Measurements from ENCODE around the gene SEC14L5.
A peak's percentile ranks its signal among the peaks of the same experiment; 100 is the strongest.

The SEC14L5 gene

DNA sequence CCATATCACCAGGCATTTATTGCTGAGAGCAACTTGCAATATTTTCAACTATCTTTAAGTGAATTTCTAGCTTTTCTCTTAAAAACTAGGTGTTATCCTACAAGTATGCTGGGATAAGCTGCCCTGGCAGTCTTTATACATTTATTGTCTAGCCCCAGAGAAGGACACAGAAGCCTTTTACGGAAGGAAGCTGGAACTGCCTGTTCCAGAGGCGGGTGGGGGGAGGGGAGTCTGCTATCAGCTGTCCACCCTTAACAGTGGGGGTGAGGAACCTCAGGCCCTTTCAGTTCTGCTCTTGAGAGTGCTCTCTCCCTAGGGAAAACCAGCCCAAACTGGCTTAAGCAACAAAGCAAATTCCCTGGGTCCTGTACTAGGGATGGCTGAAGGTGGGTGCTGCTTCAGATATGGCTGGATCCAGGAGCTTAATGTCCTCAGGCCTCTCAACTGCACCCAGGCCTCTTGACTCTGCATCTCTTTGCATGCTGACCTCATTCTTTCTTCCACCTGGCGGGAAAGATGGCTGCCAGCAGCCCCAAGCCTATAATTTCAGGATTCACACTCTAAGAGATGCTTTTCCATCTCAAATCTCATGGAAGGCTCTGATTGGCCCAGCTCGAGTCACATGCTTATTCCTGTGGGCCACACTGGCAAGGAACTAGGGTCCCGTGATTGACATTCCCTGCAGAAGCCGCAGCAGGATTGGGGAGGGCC lies 59.0 kb downstream of the SEC14L5 start:
- DNase-seq, result no peak

DNA sequence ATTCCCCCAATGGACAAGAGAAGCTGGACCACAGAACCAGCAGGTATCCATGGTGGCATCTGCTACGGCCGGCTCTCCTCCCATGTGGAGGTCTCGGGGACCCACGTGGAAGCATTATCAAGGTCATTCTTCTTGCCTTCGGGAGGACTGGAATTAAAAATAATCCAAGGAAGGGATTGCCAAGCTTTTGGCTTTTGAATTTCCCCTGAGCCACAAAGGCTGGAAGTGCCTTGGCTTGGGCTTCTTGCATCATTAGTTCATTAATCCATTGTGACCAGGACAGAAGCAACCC lies 59.5 kb downstream of the SEC14L5 start:
- DNase-seq, result no peak

DNA sequence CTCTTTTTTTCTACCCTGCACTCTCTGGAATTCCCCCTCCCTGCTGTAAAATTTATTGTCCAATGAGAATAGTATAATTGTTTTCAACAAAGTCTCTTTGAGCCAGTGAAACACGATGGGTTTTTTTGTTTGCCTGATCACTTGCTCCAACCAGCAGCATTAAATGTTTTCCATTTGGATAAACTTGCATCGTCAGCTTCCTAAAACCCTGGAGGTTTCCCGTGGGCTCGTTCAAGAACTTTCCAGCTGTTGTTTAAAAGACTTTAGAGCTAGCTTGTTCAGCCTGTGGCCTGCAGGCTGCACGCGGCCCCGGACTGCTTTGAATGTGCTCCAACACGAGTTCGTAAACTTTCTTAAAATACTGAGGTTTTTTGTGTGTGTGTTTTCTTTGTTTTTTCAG lies 60.7 kb downstream of the SEC14L5 start:
- no peak for DNase-seq

DNA sequence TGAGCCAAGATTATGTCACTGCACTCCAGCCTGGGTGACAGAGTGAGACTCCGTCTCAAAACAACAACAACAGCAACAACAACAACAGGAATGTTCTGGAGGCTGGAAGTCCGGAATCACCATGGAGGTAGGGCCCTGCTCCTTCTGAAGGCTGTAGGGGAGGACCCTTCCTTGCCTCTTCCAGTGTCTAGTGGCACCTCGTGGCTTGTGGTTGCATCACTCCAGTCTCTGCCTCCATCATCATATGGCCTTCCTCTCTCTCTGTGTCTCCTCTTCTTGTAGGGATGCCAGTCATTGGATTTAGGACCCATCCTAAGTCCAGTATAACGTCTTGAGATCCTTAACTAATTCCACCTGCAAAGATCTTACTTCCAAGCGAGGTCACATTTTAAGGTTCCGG lies 61.6 kb downstream of the SEC14L5 start:
- DNase-seq, result no peak

DNA sequence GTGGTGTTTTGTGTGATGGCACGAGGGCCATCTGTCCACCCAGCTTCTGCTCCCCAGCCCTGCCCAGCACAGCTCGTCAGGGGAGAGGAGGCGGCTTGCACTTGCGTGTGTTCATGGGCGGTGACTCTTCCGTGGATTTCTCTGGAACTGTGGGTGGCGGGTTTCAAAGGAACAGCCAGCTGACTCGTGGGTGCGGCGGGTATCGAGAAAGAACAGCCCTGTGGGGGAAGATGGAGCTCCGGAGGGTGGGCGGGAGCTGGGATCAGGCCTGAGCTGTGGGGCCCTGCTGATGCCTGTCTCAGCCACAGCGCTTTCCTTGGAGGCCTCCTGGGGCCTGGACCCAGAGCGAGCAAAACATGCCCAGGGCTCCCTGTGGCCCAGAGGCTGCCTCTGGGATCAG lies 62.4 kb downstream of the SEC14L5 start:
- no peak for DNase-seq

DNA sequence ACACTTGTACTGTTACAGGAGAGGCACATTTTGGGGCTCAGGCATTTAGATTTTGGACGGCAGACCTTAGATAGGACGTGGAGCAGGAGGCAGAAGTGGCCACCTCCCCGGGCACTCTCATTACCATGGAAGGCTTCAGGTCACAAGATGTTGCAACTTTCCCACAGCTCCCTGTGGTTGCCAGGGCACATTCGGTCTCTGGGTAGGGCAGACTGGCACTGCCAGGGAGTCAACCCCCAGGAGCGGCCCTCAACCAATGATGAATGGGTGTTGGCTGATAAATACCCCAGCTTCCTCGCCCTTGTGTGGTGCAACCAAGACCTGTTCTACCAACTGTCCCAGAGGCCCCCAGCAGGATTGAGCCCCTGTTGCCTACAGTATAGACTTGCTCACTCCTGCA lies 64.4 kb downstream of the SEC14L5 start:
- no peak for DNase-seq

DNA sequence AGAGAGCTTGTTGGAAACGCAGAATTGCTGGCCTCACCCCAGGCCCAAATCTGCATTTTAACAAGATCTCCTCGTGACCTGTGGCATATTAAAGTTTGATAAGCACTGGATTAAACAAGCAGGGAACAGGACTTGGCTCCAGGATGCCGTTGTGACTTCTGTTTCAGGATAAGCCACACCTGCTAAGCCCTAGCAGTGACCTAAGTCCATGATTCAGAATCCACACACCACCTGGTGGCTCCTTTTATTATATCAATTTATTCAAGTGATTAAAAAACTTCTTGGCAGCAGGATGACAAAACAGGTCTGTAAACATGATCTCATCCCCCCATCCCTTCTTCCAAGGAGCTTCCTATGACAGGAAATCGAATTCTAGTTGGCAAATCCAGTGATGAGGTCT lies 66.5 kb downstream of the SEC14L5 start:
- no peak for DNase-seq

DNA sequence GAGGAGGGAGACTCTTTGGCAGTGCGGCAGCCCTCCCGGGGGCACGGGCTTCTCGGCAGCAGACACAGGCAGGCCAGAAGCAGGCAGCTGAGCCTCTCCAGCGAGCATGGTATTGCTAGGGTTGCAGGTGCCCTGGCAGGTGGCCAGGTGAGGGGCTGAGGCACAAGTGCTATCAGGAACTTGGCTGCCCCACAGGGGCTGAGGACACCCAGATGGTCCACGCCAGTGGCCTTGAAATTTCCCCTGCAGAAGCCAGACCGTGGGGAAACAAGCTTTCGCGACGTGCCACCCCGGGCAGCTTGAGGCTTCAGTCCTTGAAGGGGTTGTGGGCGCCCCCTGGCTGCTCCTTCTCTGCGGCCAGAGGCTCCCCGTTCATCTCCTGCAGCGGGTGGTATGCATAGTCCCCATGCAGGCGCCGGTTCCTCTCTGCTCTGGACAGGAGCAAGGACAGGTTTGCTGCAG lies 67.1 kb downstream of the SEC14L5 start:
- no peak for DNase-seq

DNA sequence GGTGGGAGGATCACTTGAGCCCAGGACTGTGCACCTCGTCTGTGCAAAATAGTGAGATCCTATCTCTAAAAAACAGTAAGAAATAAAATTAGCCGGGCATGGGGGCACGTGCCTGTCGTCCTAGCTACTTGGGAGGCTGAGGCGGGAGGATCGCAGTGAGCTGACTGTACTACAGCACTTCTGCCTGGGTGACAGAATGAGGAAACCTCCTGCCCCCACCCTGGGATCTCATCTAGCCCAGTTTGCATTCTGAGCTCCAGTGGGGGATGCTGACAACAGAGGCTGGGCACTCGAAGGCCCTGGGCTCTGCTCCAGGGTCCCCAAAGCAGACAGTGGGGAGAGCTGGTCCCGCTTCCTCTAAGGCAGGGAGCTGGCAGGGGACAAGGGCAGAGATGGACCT lies 68.5 kb downstream of the SEC14L5 start:
- DNase-seq, result no peak

DNA sequence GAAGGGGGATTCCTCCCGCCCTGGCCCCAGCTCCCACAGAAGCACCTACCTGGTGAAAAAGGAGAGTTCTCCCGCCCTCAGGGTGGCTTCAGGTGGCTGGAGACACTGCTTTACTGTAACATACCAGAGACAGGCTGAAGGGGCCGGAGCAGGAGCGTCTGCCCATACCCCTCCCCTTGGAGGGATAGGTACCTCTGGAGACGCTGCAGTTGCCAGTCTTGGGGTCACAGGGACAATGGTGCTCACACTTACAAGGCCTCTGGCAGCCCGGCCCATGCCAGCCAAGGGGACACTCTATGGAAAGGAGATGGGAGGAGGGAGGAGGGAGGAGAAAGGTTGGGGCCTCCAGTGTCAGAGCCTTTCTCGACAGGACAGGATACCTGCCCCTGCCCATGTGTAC lies 69.0 kb downstream of the SEC14L5 start:
- DNase-seq, result no peak

DNA sequence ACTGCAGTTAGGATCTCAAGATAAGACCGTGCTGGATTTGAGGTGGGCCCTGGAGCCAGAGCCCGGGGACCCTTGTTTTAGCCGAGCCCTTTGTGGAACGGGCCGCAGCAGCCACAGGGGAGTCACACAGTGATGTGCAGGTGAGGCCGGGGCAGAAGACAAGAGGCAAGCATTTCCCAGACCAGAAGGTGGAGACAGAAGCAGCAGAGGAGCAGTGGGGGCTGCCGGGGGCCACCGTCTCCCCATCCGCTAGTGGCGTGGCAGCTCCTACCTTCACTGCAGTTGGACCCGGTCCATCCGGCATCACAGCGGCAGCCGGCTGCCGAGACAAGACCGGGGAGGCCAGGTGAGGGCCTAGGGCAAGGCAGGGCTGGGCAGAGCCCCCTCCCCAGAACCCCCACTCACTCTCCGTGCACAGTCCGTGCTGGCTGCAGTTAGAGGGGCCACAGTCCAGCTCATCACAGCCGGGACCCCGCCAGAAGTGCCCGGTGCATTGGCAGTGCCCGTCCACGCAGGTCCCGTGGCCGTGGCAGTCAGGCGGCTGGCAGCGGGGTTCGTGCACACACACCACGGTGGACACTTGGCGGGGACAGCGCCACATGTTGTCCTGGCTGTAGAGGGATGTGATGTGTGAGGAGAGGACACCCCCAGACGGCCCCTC lies 69.6 kb downstream of the SEC14L5 start:
- DNase-seq, result no peak

DNA sequence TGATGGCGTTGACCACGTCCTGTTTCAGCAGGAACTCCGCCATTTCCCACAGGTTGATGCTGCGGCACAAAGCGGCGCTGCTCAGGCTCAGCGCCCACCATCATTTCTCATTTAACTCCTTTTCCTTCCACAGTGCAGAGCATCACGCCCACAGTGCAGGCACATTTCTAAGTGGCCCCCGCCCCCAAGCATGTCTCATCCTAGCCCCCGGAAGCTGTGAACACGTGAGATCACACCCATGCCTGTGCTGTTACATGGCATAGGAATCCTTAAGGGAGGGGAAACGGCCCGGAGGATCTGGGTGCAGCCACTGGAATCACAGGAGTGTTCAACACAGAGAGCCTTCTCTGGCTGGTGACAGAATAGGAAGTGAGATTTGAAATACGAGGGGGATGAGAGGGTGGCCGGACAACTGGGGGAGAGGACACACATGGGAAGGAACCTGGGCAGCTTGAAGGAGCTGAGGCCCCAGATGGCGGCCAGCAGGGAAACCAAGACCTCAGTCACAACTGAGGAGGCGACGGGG lies 70.9 kb downstream of the SEC14L5 start:
- no peak for DNase-seq

DNA sequence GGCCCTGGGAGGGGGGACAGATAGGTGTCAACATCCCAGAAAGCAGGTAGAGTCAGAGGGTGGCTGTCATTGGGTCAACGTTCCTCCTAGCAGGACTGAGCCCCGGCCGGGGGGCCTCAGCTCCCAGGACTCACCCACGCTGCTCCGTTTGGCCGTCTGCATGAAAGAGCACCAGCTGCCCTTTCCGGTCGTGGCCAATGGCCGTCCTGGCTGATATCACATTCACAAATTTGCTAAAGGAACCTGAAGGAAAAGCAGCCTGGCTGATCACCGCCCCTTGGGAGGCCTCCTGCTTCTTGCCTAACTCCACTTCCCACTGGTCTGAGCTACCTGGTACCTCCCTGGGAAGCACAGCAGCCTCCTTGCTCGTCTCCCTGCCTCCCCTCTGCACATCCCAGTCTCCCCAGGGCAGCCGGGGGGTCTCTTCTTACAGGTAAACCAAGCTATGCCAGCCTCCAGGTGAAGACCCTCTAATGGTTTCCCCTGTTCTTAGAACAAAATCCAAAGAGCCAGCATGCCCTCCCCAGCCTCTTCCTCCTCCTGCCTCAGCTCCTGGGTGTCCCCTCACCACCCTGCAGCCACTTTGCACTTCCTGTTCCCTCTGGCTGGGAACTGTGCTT lies 72.2 kb downstream of the SEC14L5 start:
- DNase-seq, result no peak

DNA sequence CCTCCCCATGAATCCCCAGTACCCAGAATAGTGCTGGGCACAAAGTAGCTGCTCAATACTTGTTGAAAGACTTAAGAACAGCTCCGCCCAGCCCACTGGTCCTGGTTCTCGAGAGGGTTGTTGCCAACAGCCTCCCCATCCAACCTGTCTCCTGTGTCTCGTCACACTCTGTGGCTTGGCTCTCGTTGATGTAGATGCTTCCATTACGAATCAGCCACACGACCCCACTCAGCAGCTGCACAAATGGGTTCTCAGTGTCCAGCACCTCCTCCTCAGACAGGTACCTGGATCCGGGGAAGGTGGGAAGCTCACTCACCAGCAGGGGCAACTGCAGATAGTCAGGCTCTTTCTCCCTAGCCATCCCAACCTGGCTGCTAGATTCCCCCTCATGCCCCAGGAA lies 73.5 kb downstream of the SEC14L5 start:
- DNase-seq, result no peak

DNA sequence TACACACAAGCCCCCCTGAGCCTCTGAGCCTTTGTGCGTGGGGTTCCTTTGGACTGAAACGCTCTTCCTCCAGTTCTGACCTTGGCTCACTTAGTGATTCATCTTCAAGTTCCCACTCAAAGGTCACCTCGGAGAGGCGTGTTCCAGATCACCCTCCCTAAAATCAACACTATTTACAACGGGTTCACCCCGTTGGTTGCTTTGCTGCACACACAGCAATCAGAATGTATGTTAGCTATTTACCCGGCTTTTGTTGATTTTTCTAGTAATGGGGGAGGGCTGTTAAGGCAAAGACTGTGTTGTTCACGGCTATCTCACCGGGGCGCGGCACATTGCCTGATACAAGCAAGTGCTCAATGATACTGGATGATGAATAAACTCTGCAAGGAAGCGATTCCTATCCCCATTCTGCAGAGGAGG lies 74.6 kb downstream of the SEC14L5 start:
- no peak for DNase-seq

DNA sequence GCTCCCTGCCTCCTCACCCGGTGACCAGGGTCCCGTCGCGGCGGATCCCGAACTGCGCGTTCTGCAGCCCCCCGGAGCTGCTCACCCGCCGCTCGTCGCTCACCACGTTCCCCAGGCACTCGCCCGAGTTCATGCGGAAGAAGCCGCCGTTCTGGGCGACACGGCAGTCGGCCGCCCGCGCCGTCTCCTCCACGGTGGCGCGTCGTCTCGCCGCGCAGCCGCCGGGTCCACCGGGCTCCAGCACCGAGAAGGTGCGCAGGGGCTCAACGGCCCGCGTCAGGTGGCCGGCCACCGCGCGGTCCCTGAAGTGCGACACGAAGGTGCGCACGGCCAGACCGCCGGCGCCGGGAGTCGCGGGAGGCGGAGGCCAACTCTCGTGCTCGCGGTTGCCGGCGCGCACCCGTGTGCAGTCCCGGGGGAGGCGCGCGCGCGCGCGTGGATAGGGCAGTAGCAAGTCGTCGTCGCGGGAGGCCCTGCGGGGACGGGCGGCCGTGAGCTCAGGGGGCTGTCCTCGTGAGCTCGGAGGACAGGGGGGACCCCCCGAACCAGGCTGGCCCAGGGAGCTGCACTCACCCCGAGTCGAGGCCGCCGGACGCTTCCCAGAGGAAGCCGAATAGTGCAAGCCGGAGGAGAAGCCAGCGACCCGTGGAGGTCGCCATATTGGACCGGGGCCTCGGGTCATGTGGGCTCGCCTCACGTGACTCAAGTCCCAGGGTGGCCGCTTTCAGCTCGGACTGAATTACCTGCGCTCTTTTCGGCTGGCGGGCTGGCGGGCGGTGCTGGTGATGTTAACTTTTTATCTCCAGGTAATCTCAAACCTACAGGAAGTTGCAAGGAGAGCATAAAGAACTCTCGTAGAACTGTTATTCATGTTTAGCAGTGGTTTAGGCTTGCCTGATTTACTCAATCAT lies 75.4 kb downstream of the SEC14L5 start, which contains the start of gene NAGPA:
Gene NAGPA, minus strand, starts transcription at position 680 of the 911 bp plus-strand sequence. Its CDS starts 21 bp downstream, at position 659.
- peak; percentile 86 for DNase-seq

DNA sequence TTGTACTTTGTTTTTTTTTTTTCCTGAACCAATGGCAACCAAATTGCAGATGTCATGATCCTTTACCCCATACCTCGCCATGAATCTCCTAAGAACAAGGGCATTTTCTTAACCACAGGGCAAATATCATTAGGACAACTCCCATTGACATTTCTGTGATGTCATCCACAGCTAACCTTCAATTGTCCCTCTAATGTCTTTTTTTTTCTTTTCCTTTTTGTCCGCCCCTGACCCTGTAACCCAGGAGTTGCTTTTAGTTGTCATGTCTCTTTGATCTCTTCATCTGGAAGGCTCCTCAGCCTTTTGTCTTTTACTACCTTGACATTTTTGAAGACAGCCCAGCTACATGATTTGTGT lies 76.0 kb downstream of the SEC14L5 start:
- no peak for DNase-seq

DNA sequence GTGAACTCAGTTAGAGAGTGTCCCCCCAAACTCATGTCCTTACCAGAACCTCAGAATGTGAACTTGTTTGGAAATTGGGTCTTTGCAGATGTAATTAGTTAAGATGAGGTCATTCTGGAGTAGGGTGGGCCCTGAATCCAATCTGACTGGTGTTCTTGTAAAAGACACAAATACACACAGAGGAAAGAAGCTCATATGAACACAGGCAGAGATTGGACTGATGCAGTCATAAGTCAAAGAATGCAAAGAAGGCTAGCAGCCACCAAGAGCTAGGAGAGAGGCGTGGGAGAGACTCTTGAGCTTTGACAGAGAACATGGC lies 77.7 kb downstream of the SEC14L5 start:
- no peak for DNase-seq

DNA sequence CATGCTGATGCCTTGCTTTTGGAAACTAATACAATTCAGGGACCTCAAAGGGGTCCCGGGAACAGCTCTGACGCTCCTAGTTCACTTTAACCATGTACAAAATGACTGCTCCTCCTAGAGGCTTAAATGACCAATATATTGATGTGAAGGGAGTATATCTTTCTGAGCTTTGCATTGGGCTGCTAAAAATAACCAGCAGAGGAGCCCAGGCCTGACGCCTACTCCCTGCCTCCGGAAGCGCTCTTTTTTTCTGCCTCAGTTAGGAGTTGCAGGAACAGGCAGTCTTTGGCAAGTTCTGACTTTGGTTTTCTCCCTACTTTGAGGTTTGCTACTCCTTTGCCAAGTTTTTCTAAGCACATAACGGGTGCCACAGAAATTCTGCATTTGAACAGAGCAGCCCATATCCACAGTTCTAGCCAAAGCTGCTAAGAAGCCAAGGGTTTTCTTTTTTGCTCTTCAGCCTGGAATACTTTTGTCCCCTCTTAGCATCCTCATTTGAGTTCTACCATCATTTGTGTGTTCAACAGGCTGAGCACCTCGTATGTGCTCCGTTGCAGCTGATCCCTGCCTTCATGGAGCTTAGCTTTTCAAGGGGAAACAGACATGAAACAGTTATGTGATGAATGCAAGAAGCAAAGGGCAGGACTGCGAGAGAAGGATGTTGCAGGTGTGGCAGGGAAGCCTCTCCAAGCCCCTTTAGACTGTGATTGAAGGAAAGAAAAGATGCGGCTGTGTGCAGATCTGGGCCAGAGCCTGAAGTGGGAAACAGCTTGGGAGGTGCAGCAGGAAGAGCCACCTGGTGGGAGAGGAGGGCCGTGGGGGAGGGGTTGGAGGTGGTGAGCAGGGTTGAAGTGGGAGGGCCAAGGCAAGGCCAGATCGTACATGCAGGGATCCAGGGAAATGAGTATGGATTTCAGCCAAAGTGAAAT lies 78.4 kb downstream of the SEC14L5 start:
- no peak for DNase-seq

DNA sequence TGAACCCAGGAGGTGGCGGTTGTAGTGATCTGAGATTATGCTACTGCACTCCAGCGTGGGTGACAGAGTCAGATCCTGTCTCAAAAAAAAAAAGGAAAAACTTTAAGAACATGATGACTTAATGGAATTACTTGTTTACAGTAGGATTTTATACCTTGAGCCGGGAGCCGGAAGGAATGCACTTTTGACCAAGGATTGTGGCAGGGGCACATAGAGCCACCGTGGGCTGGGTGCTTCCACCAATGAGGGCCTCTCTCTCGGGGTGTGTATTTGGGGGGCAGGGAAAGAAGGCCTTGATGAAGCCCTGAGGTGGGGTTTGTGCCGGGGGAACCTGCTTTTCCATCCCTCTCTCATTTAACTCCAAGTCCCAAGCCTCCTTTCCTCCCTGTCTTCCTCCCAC lies 82.3 kb downstream of the SEC14L5 start:
- DNase-seq, result no peak

DNA sequence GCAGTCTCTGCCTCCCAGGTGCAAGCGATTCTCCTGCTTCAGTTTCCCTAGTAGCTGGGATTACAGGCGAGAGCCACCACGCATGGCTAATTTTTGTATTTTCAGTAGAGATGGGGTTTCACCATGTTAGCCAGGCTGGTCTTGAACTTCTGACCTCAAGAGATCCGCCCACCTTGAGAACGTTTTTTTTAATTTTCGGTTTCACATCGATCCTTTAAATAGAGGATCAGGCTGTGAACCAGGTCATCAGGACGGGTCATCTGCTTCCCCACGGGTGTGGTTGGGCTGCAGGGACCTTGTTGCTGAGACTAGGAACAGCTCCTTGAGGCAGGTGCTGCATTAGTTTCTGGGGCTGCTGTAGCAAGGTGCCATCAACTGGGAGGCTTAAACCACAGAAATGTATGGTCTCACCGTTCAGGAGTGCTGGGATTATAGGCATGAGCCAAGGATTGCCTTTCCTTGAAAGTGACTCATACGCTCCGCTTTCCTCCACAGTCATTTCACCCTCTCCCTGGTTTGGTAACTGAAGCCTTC lies 83.5 kb downstream of the SEC14L5 start:
- DNase-seq, result peak; percentile 15
